Measurements from ENCODE around the gene NDUFA11. TPM values are rescaled to one million over a fixed set of nuclear protein-coding genes. Genes with fewer than 3 reads are reported as not detected.

Gene NDUFA11
- total and polyA plus RNA-seq, 2 of the 13 experiments (the other 11 are each of a cell fraction or from before 2014, with no cell fraction given) = 286 to 378 TPM

GRCh38 chr19:5913739-5914357, 10.3 kb upstream of the NDUFA11 start, which contains the start of gene CAPS (continued):
- TF ChIP-seq RFXANK (CRISPR knock-in tag; IDR thresholded peaks at IDR 0.05) = no peak
- TF ChIP-seq TEAD3 (CRISPR knock-in tag; optimal IDR thresholded peaks at IDR 0.05; ENCODE audit: borderline replicate concordance) = no peak
- TF ChIP-seq ZBTB14 (CRISPR knock-in tag; IDR thresholded peaks at IDR 0.05) = no peak
- 0 out of 2 replicates have a peak, but pooled peaks have one; percentile 35 for TF ChIP-seq HDAC1 (CRISPR knock-in tag; IDR thresholded peaks at IDR 0.05)
- TF ChIP-seq CBFB (CRISPR knock-in tag; IDR thresholded peaks at IDR 0.05) = no peak
- TF ChIP-seq HNRNPL (IDR thresholded peaks at IDR 0.05; ENCODE audit: low read depth, low read length) = peak; percentile 83
- no peak for TF ChIP-seq TBX3 (IDR thresholded peaks at IDR 0.05; ENCODE audit: borderline replicate concordance)
- no peak for TF ChIP-seq MYC (CRISPR knock-in tag; IDR thresholded peaks at IDR 0.05; ENCODE audit: borderline replicate concordance)
- no peak for TF ChIP-seq ZNF160 (CRISPR knock-in tag; IDR thresholded peaks at IDR 0.05)
- TF ChIP-seq NFKB2 (CRISPR knock-in tag; IDR thresholded peaks at IDR 0.05; ENCODE audit: borderline replicate concordance) = no peak
- no peak for TF ChIP-seq IKZF1 (IDR thresholded peaks at IDR 0.05)
- TF ChIP-seq HNF4A (CRISPR knock-in tag; IDR thresholded peaks at IDR 0.05) = peak; percentile 15; the same call in 1 of the 2 replicates
- TF ChIP-seq DPF2 (CRISPR knock-in tag; IDR thresholded peaks at IDR 0.05; ENCODE audit: borderline replicate concordance, low read depth) = no peak
- TF ChIP-seq JDP2 (CRISPR knock-in tag; IDR thresholded peaks at IDR 0.05; ENCODE audit: borderline replicate concordance) = no peak
- no peak for TF ChIP-seq SRF (IDR thresholded peaks at IDR 0.05; ENCODE audit: low read depth, low read length)
- TF ChIP-seq ZNF557 (CRISPR knock-in tag; IDR thresholded peaks at IDR 0.05) = no peak
- TF ChIP-seq SRSF1 (optimal IDR thresholded peaks at IDR 0.05; ENCODE audit: low read depth, low read length) = no peak
- no peak for TF ChIP-seq ZKSCAN8 (CRISPR knock-in tag; IDR thresholded peaks at IDR 0.05; ENCODE audit: borderline replicate concordance)
- peak; percentile 30 for TF ChIP-seq AGO1 (IDR thresholded peaks at IDR 0.05; ENCODE audit: low read depth, low read length, poor library complexity, severe bottlenecking)
- TF ChIP-seq MLXIP (CRISPR knock-in tag; IDR thresholded peaks at IDR 0.05; ENCODE audit: borderline replicate concordance) = no peak
- no peak for TF ChIP-seq AFF4 (CRISPR knock-in tag; IDR thresholded peaks at IDR 0.05)
- TF ChIP-seq ZKSCAN1 (IDR thresholded peaks at IDR 0.05; ENCODE audit: low read length) = no peak
- no peak for TF ChIP-seq ZBTB21 (CRISPR knock-in tag; IDR thresholded peaks at IDR 0.05)
